ENCODE data around the gene MYO18A. TPM values are rescaled to one million over a fixed set of nuclear protein-coding genes. Genes with fewer than 3 reads are reported as not detected.
"Not testable (repeated sequence)": the region's sequence is repeated elsewhere in the genome, so short reads cannot be mapped to it uniquely, and the experiment has no call there.

The MYO18A gene
- total RNA-seq, 1 donor, result 39.8 TPM

DNA sequence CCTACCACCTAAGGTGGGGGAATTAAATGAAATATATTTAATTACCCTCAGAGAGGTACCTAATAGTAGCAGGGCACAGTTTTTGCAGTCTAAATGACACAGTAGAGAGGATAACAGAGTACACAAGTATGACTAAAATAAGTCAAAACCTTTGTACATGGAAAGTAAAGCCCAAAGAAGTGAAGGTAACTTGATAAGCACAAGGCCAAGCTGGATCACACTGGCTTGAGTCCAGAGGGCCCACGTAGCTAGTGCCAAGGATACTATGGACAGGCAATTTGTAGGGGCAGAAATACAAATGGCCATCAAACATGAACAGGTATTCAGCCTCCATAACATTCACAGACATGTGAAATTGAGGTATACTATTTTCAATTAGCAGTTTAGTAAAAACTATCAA is 7.6 kb downstream of the MYO18A start:
- H2AFZ ChIP-seq (ENCODE audit: low read length), result no peak overlapping the region
- H3K79me2 ChIP-seq (ENCODE audit: insufficient read depth, low read length), result peaks cover 9% of the 10 kb centered on the region
- H3K36me3 ChIP-seq (ENCODE audit: insufficient read depth, low read length), result no peaks in the 10 kb centered on the region
- H3K9me3 ChIP-seq (ENCODE audit: low read depth, low read length), result no peaks in the 10 kb centered on the region
- no peak overlapping the region for H3K4me3 ChIP-seq (ENCODE audit: insufficient read depth, low read length)
- H3K27me3 ChIP-seq (ENCODE audit: insufficient read depth, low read length), result no peaks in the 10 kb centered on the region
- TF ChIP-seq, protein P1, sequence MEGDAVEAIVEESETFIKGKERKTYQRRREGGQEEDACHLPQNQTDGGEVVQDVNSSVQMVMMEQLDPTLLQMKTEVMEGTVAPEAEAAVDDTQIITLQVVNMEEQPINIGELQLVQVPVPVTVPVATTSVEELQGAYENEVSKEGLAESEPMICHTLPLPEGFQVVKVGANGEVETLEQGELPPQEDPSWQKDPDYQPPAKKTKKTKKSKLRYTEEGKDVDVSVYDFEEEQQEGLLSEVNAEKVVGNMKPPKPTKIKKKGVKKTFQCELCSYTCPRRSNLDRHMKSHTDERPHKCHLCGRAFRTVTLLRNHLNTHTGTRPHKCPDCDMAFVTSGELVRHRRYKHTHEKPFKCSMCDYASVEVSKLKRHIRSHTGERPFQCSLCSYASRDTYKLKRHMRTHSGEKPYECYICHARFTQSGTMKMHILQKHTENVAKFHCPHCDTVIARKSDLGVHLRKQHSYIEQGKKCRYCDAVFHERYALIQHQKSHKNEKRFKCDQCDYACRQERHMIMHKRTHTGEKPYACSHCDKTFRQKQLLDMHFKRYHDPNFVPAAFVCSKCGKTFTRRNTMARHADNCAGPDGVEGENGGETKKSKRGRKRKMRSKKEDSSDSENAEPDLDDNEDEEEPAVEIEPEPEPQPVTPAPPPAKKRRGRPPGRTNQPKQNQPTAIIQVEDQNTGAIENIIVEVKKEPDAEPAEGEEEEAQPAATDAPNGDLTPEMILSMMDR (IDR thresholded peaks at IDR 0.05; ENCODE audit: extremely low read depth, low read depth, low read length), result no peak
- H3K4me1 ChIP-seq (ENCODE audit: insufficient read depth, low read length), result peaks cover 20% of the 10 kb centered on the region
- DNase-seq (ENCODE audit: insufficient read length, low spot score, missing footprints), result no peak
- no peak overlapping the region for H3K27ac ChIP-seq (ENCODE audit: low read depth, low read length)
- H4K20me1 ChIP-seq (ENCODE audit: insufficient read depth, low read length), result peaks cover 28% of the 10 kb centered on the region
- no peak overlapping the region for H3K4me2 ChIP-seq (ENCODE audit: insufficient read depth, low read length)

DNA sequence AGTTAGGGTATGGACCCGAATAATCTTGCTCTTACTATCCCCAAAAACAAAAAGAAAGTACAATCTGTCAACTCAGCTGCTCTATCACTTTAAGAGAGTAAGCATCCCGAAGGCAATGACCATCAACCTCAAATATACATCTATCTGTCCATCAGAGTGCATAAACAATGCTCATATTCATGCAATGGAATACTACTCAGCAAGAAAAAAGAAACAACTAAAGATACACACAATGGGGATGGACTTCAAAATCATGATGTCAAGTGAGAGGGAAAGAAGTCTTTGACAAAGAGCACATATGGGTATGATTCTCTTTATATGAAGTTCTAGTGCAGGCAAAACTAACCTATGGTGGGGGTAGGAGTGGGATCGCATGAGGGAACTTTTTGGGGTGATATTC is 9.5 kb downstream of the MYO18A start:
- H2AFZ ChIP-seq (ENCODE audit: low read length), result no peak overlapping the region
- peaks cover 26% of the 10 kb centered on the region for H4K20me1 ChIP-seq (ENCODE audit: insufficient read depth, low read length)
- H3K9me3 ChIP-seq (ENCODE audit: low read depth, low read length), result no peaks in the 10 kb centered on the region
- H3K36me3 ChIP-seq (ENCODE audit: insufficient read depth, low read length), result peaks cover 8% of the 10 kb centered on the region
- no peaks in the 10 kb centered on the region for H3K27me3 ChIP-seq (ENCODE audit: insufficient read depth, low read length)
- H3K4me2 ChIP-seq (ENCODE audit: insufficient read depth, low read length), result no peak overlapping the region
- no peak overlapping the region for H3K27ac ChIP-seq (ENCODE audit: low read depth, low read length)
- H3K4me1 ChIP-seq (ENCODE audit: insufficient read depth, low read length), result peaks cover 12% of the 10 kb centered on the region
- no peak for DNase-seq (ENCODE audit: insufficient read length, low spot score, missing footprints)
- no peak overlapping the region for H3K4me3 ChIP-seq (ENCODE audit: insufficient read depth, low read length)
- H3K79me2 ChIP-seq (ENCODE audit: insufficient read depth, low read length), result no peaks in the 10 kb centered on the region
- TF ChIP-seq, protein P1 (IDR thresholded peaks at IDR 0.05; ENCODE audit: extremely low read depth, low read depth, low read length), result no peak

DNA sequence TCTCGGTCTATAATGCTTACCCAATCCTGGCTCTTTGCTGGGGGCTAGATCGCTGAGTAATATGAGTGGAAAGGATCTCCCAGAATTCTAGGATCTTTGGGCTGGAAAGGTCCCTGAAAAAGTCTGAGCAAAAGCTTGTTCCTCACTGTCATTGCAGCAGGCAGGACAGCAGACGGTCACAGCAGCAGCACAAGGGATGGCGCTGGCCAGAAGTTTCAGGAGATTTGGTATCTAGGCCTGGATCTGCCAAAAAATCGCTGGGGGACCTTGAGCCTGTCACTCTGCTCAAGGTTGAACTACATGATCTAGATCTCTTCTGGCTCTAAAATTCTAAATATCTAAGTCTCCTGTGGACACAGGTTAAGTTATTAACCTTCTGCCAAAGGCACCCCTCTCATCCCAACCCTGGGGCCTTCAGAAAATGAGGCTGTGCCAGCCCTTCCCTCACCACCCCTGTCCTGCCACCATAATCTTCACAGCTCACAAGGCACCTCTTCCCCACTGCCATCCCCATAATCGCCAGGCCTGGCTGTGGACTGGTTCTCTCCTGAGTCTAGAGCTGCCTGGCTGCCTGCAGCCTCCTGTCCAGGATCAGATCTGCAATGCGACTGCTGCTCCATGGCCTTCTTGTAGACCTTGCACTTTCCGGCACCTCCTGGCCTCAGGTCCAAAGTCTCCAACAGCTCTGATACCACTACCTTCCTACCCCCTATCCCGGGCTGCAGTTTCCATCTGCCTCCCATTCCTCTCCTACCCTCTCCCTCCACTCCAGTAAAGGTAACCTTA is 10.2 kb downstream of the MYO18A start:
- Histone ChIP-seq H3K79me2 (ENCODE audit: insufficient read depth, low read length) (no peaks in the 10 kb centered on the region), H3K27me3 (ENCODE audit: insufficient read depth, low read length) (no peaks in the 10 kb centered on the region), H2AFZ (ENCODE audit: low read length) (no peak overlapping the region), H3K36me3 (ENCODE audit: insufficient read depth, low read length) (peaks cover 13% of the 10 kb centered on the region), H3K27ac (ENCODE audit: low read depth, low read length) (no peak overlapping the region), H3K4me2 (ENCODE audit: insufficient read depth, low read length) (no peak overlapping the region), H4K20me1 (ENCODE audit: insufficient read depth, low read length) (peaks cover 27% of the 10 kb centered on the region), H3K4me3 (ENCODE audit: insufficient read depth, low read length) (no peak overlapping the region), H3K4me1 (ENCODE audit: insufficient read depth, low read length) (peaks cover 12% of the 10 kb centered on the region), H3K9me3 (ENCODE audit: low read depth, low read length) (no peaks in the 10 kb centered on the region)
- DNase-seq (ENCODE audit: insufficient read length, low spot score, missing footprints), result peak; percentile 53
- TF ChIP-seq, protein P1 (IDR thresholded peaks at IDR 0.05; ENCODE audit: extremely low read depth, low read depth, low read length), result no peak

DNA sequence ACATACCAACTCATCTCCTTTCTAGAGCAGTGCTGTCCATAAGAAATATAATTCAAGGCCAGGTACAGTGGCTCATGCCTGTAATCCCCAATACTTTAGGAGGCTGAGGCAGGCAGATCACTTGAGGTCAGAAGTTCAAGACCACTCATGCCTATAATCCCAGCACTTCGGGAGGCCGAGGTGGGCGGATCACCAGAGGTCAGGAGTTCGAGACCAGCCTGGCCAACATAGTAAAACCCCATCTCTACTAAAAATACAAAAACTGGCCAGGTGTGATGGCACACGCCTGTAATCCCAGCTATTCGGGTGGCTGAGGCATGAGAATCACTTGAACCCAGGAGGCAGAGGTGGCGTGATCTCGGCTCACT is 11.5 kb downstream of the MYO18A start:
- peaks cover 17% of the 10 kb centered on the region for H3K4me1 ChIP-seq (ENCODE audit: insufficient read depth, low read length)
- H3K27ac ChIP-seq (ENCODE audit: low read depth, low read length); H3K27me3 ChIP-seq (ENCODE audit: insufficient read depth, low read length); H3K9me3 ChIP-seq (ENCODE audit: low read depth, low read length); DNase-seq (ENCODE audit: insufficient read length, low spot score, missing footprints); H3K4me2 ChIP-seq (ENCODE audit: insufficient read depth, low read length); H3K4me3 ChIP-seq (ENCODE audit: insufficient read depth, low read length); H2AFZ ChIP-seq (ENCODE audit: low read length); H3K79me2 ChIP-seq (ENCODE audit: insufficient read depth, low read length): not testable (repeated sequence)
- peaks cover 14% of the 10 kb centered on the region for H3K36me3 ChIP-seq (ENCODE audit: insufficient read depth, low read length)
- H4K20me1 ChIP-seq (ENCODE audit: insufficient read depth, low read length), result peaks cover 31% of the 10 kb centered on the region

All from osteoblast (primary cell).